ENCODE results near the gene FDXACB1.

Gene FDXACB1

GRCh38 chr11:111836162-111836561 is 42.8 kb downstream of the FDXACB1 start:
- Histone ChIP-seq H3K9me3 (ENCODE audit: control insufficient read depth, low read length) (no peaks in the 10 kb centered on the region), H3K18ac (ENCODE audit: low read depth in 1 of 2, low read length in 2 of 2) (no peak overlapping the region), H3K4me2 (ENCODE audit: low read length, poor library complexity, severe bottlenecking) (no peak overlapping the region), H4K8ac (ENCODE audit: low read length) (no peak overlapping the region), H3K14ac (ENCODE audit: low read length in 2 of 2) (no peak overlapping the region), H2AK5ac (ENCODE audit: low read length, severe bottlenecking) (no peak overlapping the region), H2BK15ac (ENCODE audit: low read depth, poor library complexity, severe bottlenecking) (no peak overlapping the region), H3K79me1 (replicated peaks; ENCODE audit: low read length, poor library complexity, severe bottlenecking) (peaks cover 7% of the 10 kb centered on the region), H3K36me3 (ENCODE audit: control insufficient read depth in 1 of 2, insufficient read depth in 2 of 2, low read depth in 1 of 2, low read length in 2 of 2) (peaks cover 2 to 21% of the 10 kb centered on the region in 2 experiments), H3K9ac (ENCODE audit: low read length) (no peak overlapping the region), H3K27ac (ENCODE audit: low read length, poor library complexity, severe bottlenecking) (no peak overlapping the region), H2BK120ac (ENCODE audit: low read depth, low read length) (no peak overlapping the region), H3K23ac (ENCODE audit: low read length in 2 of 2) (no peak overlapping the region), H4K91ac (ENCODE audit: low read length) (no peak overlapping the region), H3K4me1 (ENCODE audit: control insufficient read depth, insufficient read depth, low read depth, low read length) (peaks cover 2% of the 10 kb centered on the region), H3K4me3 (ENCODE audit: insufficient read depth in 1 of 2, low read depth in 1 of 2, low read length in 2 of 2) (no peak overlapping the region), H2BK5ac (ENCODE audit: low read depth, low read length, poor library complexity, severe bottlenecking) (no peak overlapping the region), H2BK12ac (ENCODE audit: low read length in 2 of 2) (no peak overlapping the region), H3K4ac (ENCODE audit: low read depth in 1 of 2, low read length in 2 of 2) (no peak overlapping the region), H2AFZ (ENCODE audit: low read depth, low read length) (no peak overlapping the region), H3K27me3 (ENCODE audit: control insufficient read depth in 1 of 2, insufficient read depth in 1 of 2, low read length in 2 of 2) (no peaks in the 10 kb centered on the region)
- 76% methylated on average over 1 of the region's 1 CpG for WGBS
- DNase-seq: no peak

GRCh38 chr11:111835665-111836064 is 43.3 kb downstream of the FDXACB1 start:
- Histone ChIP-seq H3K79me1 (replicated peaks; ENCODE audit: low read length, poor library complexity, severe bottlenecking) (peaks cover 7% of the 10 kb centered on the region), H3K4me2 (ENCODE audit: low read length, poor library complexity, severe bottlenecking) (no peak overlapping the region), H3K18ac (ENCODE audit: low read depth in 1 of 2, low read length in 2 of 2) (no peak overlapping the region), H4K91ac (ENCODE audit: low read length) (no peak overlapping the region), H3K4me3 (ENCODE audit: insufficient read depth in 1 of 2, low read depth in 1 of 2, low read length in 2 of 2) (no peak overlapping the region), H3K9me3 (ENCODE audit: control insufficient read depth, low read length) (no peaks in the 10 kb centered on the region), H3K27ac (ENCODE audit: low read length, poor library complexity, severe bottlenecking) (no peak overlapping the region), H2BK15ac (ENCODE audit: low read depth, poor library complexity, severe bottlenecking) (no peak overlapping the region), H3K27me3 (ENCODE audit: control insufficient read depth in 1 of 2, insufficient read depth in 1 of 2, low read length in 2 of 2) (no peaks in the 10 kb centered on the region), H3K9ac (ENCODE audit: low read length) (no peak overlapping the region), H2BK120ac (ENCODE audit: low read depth, low read length) (no peak overlapping the region), H2BK5ac (ENCODE audit: low read depth, low read length, poor library complexity, severe bottlenecking) (no peak overlapping the region), H2AFZ (ENCODE audit: low read depth, low read length) (no peak overlapping the region), H2BK12ac (ENCODE audit: low read length in 2 of 2) (no peak overlapping the region), H3K36me3 (ENCODE audit: control insufficient read depth in 1 of 2, insufficient read depth in 2 of 2, low read depth in 1 of 2, low read length in 2 of 2) (peaks cover 5 to 22% of the 10 kb centered on the region in 2 experiments), H3K23ac (ENCODE audit: low read length in 2 of 2) (no peak overlapping the region), H2AK5ac (ENCODE audit: low read length, severe bottlenecking) (no peak overlapping the region), H3K14ac (ENCODE audit: low read length in 2 of 2) (no peak overlapping the region), H3K4me1 (ENCODE audit: control insufficient read depth, insufficient read depth, low read depth, low read length) (peaks cover 2% of the 10 kb centered on the region), H4K8ac (ENCODE audit: low read length) (no peak overlapping the region), H3K4ac (ENCODE audit: low read depth in 1 of 2, low read length in 2 of 2) (no peak overlapping the region)
- DNase-seq: no peak
- WGBS: 97% methylated on average over 6 of the region's 7 CpGs

DNA sequence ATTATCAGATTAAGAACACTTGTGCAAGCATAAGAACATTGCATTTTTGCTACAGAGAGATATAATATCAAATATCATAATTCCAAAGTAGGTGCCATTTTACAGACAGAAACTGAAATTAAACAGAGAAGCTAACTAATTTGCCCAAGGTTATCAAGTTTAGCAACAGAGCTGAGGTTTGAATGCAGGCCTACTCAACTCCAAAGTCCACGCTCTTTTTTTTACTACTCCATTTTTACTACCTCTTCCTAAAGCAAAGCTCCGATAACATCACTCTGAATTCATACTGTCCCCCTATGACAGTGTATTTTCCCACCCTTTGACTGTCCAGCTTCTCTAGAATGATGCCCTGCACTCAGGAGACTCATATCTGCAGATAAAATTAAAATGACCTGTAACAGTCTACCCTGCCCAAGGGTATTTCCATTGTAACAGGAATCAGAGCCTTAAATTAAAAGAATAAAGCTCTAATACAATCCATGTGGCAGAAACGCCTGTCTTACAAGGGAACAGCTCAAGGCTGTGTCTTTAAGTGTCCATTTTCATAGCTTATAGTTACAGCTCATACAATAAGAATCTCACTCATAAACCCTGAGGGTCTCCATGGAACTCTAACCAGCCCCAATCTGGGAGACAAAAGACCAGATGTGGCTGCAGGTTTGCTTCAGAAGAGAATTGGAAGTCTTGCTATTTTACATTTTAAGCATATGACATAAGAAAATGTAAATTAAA is 44.4 kb downstream of the FDXACB1 start:
- Histone ChIP-seq H2BK12ac (ENCODE audit: low read length in 2 of 2) (no peak overlapping the region), H3K79me1 (replicated peaks; ENCODE audit: low read length, poor library complexity, severe bottlenecking) (peaks cover 8% of the 10 kb centered on the region), H3K4me2 (ENCODE audit: low read length, poor library complexity, severe bottlenecking) (no peak overlapping the region), H3K9me3 (ENCODE audit: control insufficient read depth, low read length) (no peaks in the 10 kb centered on the region), H2AK5ac (ENCODE audit: low read length, severe bottlenecking) (no peak overlapping the region), H3K18ac (ENCODE audit: low read depth in 1 of 2, low read length in 2 of 2) (no peak overlapping the region), H3K14ac (ENCODE audit: low read length in 2 of 2) (no peak overlapping the region), H2BK15ac (ENCODE audit: low read depth, poor library complexity, severe bottlenecking) (no peak overlapping the region), H2BK5ac (ENCODE audit: low read depth, low read length, poor library complexity, severe bottlenecking) (no peak overlapping the region), H3K4me1 (ENCODE audit: control insufficient read depth, insufficient read depth, low read depth, low read length) (peaks cover 3% of the 10 kb centered on the region), H2AFZ (ENCODE audit: low read depth, low read length) (no peak overlapping the region), H3K27me3 (ENCODE audit: control insufficient read depth in 1 of 2, insufficient read depth in 1 of 2, low read length in 2 of 2) (no peaks in the 10 kb centered on the region), H3K36me3 (ENCODE audit: control insufficient read depth in 1 of 2, insufficient read depth in 2 of 2, low read depth in 1 of 2, low read length in 2 of 2) (peaks cover 5 to 22% of the 10 kb centered on the region in 2 experiments), H3K9ac (ENCODE audit: low read length) (peak overlapping the region; percentile 16), H4K91ac (ENCODE audit: low read length) (no peak overlapping the region), H2BK120ac (ENCODE audit: low read depth, low read length) (no peak overlapping the region), H3K23ac (ENCODE audit: low read length in 2 of 2) (no peak overlapping the region), H3K4ac (ENCODE audit: low read depth in 1 of 2, low read length in 2 of 2) (no peak overlapping the region), H3K27ac (ENCODE audit: low read length, poor library complexity, severe bottlenecking) (no peak overlapping the region), H4K8ac (ENCODE audit: low read length) (no peak overlapping the region), H3K4me3 (ENCODE audit: insufficient read depth in 1 of 2, low read depth in 1 of 2, low read length in 2 of 2) (no peak overlapping the region)
- WGBS: 98% methylated on average over 3 of the region's 3 CpGs
- no peak for DNase-seq

DNA sequence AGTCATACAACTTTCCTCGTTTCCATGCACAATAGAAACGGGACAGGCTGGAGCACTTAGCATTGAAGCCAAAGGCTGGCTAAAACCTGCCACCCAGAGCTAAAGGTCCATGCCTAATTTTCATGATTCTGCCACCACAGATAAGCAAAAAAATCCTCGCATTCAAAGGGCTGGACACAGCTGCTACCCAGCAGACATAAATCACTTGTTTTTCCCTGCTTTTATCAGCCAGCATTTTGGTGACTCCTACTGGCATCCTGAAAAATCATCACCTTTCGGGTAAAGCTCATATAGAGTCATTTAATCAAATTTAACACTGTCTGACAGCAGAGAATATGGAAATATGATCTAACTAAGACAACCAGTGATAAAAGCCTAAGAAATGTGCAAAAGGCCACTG is 45.4 kb downstream of the FDXACB1 start:
- 84% methylated on average over 4 of the region's 4 CpGs for WGBS
- H3K4me1 ChIP-seq (ENCODE audit: control insufficient read depth, insufficient read depth, low read depth, low read length): peaks cover 4% of the 10 kb centered on the region

More for the DNA sequence above, 45.4 kb downstream of the FDXACB1 start:
- H3K4ac ChIP-seq (ENCODE audit: low read depth in 1 of 2, low read length in 2 of 2): no peak overlapping the region
- peaks cover 5 to 22% of the 10 kb centered on the region in 2 experiments for H3K36me3 ChIP-seq (ENCODE audit: control insufficient read depth in 1 of 2, insufficient read depth in 2 of 2, low read depth in 1 of 2, low read length in 2 of 2)
- no peak overlapping the region for H4K91ac ChIP-seq (ENCODE audit: low read length)
- no peaks in the 10 kb centered on the region for H3K27me3 ChIP-seq (ENCODE audit: control insufficient read depth in 1 of 2, insufficient read depth in 1 of 2, low read length in 2 of 2)
- no peak overlapping the region for H2AFZ ChIP-seq (ENCODE audit: low read depth, low read length)
- H3K23ac ChIP-seq (ENCODE audit: low read length in 2 of 2): no peak overlapping the region
- no peak overlapping the region for H3K18ac ChIP-seq (ENCODE audit: low read depth in 1 of 2, low read length in 2 of 2)
- peaks cover 9% of the 10 kb centered on the region for H3K79me1 ChIP-seq (replicated peaks; ENCODE audit: low read length, poor library complexity, severe bottlenecking)
- H2BK5ac ChIP-seq (ENCODE audit: low read depth, low read length, poor library complexity, severe bottlenecking): no peak overlapping the region
- no peak overlapping the region for H2BK120ac ChIP-seq (ENCODE audit: low read depth, low read length)
- H4K8ac ChIP-seq (ENCODE audit: low read length): no peak overlapping the region
- no peak overlapping the region for H3K27ac ChIP-seq (ENCODE audit: low read length, poor library complexity, severe bottlenecking)
- DNase-seq: no peak
- no peak overlapping the region for H2BK15ac ChIP-seq (ENCODE audit: low read depth, poor library complexity, severe bottlenecking)
- H3K4me3 ChIP-seq (ENCODE audit: insufficient read depth in 1 of 2, low read depth in 1 of 2, low read length in 2 of 2): no peak overlapping the region
- no peak overlapping the region for H2BK12ac ChIP-seq (ENCODE audit: low read length in 2 of 2)
- H2AK5ac ChIP-seq (ENCODE audit: low read length, severe bottlenecking): no peak overlapping the region
- H3K14ac ChIP-seq (ENCODE audit: low read length in 2 of 2): no peak overlapping the region
- no peaks in the 10 kb centered on the region for H3K9me3 ChIP-seq (ENCODE audit: control insufficient read depth, low read length)
- no peak overlapping the region for H3K4me2 ChIP-seq (ENCODE audit: low read length, poor library complexity, severe bottlenecking)
- no peak overlapping the region for H3K9ac ChIP-seq (ENCODE audit: low read length)
